SK-N-SH (cell line): ENCODE results near the gene TMEM259. TPM values are rescaled to one million over a fixed set of nuclear protein-coding genes. Genes with fewer than 3 reads are reported as not detected.

ENCODE experiments used
- CTCF ChIA-PET: fragments of 300-600, 350-600 bp; formaldehyde crosslinking; extraction: SDS; loops from one replicate; lab custom pipeline; 2021; lab: Yijun Ruan, JAX
- POLR2A ChIA-PET: fragments of 350-600 bp; sonication (Branson Sonifier 250); formaldehyde crosslinking; extraction: SDS; loops from one replicate; lab custom pipeline; 2020; ENCODE audit warnings: antibody characterized with exemption, inconsistent platforms; lab: Yijun Ruan, JAX
- DNase-seq: peaks from one replicate; pipeline ENCODE4 v3.0.0; 2012
- H2AFZ ChIP-seq: fragments of 200-600 bp; sonication (generic); 2 replicates; pipeline ENCODE4 v1.8.1; 2016; ENCODE audit warnings: antibody characterized with exemption, mild to moderate bottlenecking, low read depth
- H3F3A ChIP-seq: fragments of 200-600 bp; sonication (generic); replicated peaks from 2 replicates; pipeline ENCODE3; 2016; ENCODE audit warnings: antibody characterized with exemption, mild to moderate bottlenecking; ENCODE audit not compliant: insufficient read depth
- H3K27ac ChIP-seq, 2 experiments: fragments of 200-500 bp in 1 of 2; fragments of 200-600 bp in 1 of 2; sonication (Bioruptor generic) in 1 of 2; sonication (generic), shearing (Covaris generic) in 1 of 2; 2 replicates each; pipeline versions ENCODE4 v1.5.1 to v1.6.1; 2014 to 2016; ENCODE audit warnings: low read depth in 2 of 2, inconsistent platforms in 1 of 2, low read length in 1 of 2, mild to moderate bottlenecking in 1 of 2, mixed read lengths in 1 of 2
- H3K27me3 ChIP-seq: fragments of 200-600 bp; sonication (generic), shearing (Covaris generic); 2 replicates; pipeline ENCODE4 v1.6.1; 2016; ENCODE audit warnings: mixed run types; ENCODE audit not compliant: insufficient read depth
- H3K36me3 ChIP-seq, 2 experiments: fragments of 200-500 bp in 1 of 2; fragments of 200-600 bp in 1 of 2; sonication (Bioruptor generic) in 1 of 2; sonication (generic) in 1 of 2; replicated peaks in 1 of 2; 2 replicates each; pipeline versions ENCODE3 to v1.5.1; 2014 to 2016; ENCODE audit warnings: low read length in 1 of 2, mild to moderate bottlenecking in 1 of 2; ENCODE audit not compliant: insufficient read depth in 2 of 2, control insufficient read depth in 1 of 2
- H3K4me1 ChIP-seq, 2 experiments: fragments of 200-500 bp in 1 of 2; fragments of 200-600 bp in 1 of 2; sonication (Bioruptor generic) in 1 of 2; sonication (generic), shearing (Covaris generic) in 1 of 2; 2 replicates each; pipeline versions ENCODE4 v1.5.1 to v1.6.1; 2014 to 2016; ENCODE audit warnings: low read depth in 1 of 2, low read length in 1 of 2, mixed run types in 1 of 2; ENCODE audit not compliant: insufficient read depth in 2 of 2, control insufficient read depth in 1 of 2
- H3K4me2 ChIP-seq: fragments of 200-600 bp; sonication (generic), shearing (Covaris generic); 2 replicates; pipeline ENCODE4 v1.6.1; 2017; ENCODE audit warnings: mixed run types
- H3K4me3 ChIP-seq, 2 experiments: fragments of 200-500 bp in 1 of 2; fragments of 200-600 bp in 1 of 2; sonication (Bioruptor generic) in 1 of 2; sonication (generic), shearing (Covaris generic) in 1 of 2; 2 replicates each; pipeline versions ENCODE4 v1.5.1 to v1.8.1; 2014 to 2016; ENCODE audit warnings: low read depth in 2 of 2, inconsistent platforms in 1 of 2, low read length in 1 of 2, mild to moderate bottlenecking in 1 of 2, mixed read lengths in 1 of 2, moderate library complexity in 1 of 2
- H3K79me2 ChIP-seq: fragments of 200-600 bp; sonication (generic); 2 replicates; pipeline ENCODE4 v1.8.1; 2017; ENCODE audit warnings: mild to moderate bottlenecking; ENCODE audit not compliant: insufficient read depth
- H3K9ac ChIP-seq: fragments of 200-600 bp; sonication (generic); 2 replicates; pipeline ENCODE4 v1.6.1; 2017; ENCODE audit warnings: mixed run types
- H3K9me2 ChIP-seq: fragments of 200-600 bp; sonication (generic); 2 replicates; pipeline ENCODE4 v1.6.1; 2017; ENCODE audit warnings: mixed run types
- H3K9me3 ChIP-seq: fragments of 200-600 bp; sonication (generic); 2 replicates; pipeline ENCODE4 v1.6.1; 2017; ENCODE audit warnings: mixed run types, mild to moderate bottlenecking, moderate library complexity
- H4K20me1 ChIP-seq: fragments of 200-600 bp; sonication (generic); 2 replicates; pipeline ENCODE4 v1.6.1; 2017; ENCODE audit warnings: mild to moderate bottlenecking, mixed run types; ENCODE audit not compliant: insufficient read depth
- FOSL2 ChIP-seq: IDR thresholded peaks from 2 replicates; pipeline ENCODE4 v1.4.0; 2012; ENCODE audit warnings: low read depth, mild to moderate bottlenecking, moderate library complexity, borderline replicate concordance
- FOXJ3 ChIP-seq: sonication (generic); formaldehyde crosslinking; IDR thresholded peaks from 2 replicates; pipeline ENCODE4 v1.5.1; 2020; ENCODE audit warnings: mild to moderate bottlenecking, missing genetic modification reagents
- GABPA ChIP-seq: IDR thresholded peaks from 2 replicates; pipeline ENCODE4 v1.4.0; 2012; ENCODE audit warnings: low read depth, mild to moderate bottlenecking
- GATA2 ChIP-seq: sonication (generic); formaldehyde crosslinking; IDR thresholded peaks from 2 replicates; pipeline ENCODE4 v1.5.0; 2020; ENCODE audit warnings: mild to moderate bottlenecking, missing genetic modification reagents
- RCOR1 ChIP-seq: fragments of 150-350 bp; IDR thresholded peaks from 2 replicates; pipeline ENCODE4 v1.6.1; 2017; ENCODE audit warnings: antibody characterized with exemption, low read length
- REST ChIP-seq: IDR thresholded peaks from 2 replicates; pipeline ENCODE4 v1.6.1; 2012; ENCODE audit warnings: mild to moderate bottlenecking, low read depth, low read length, moderate library complexity
- SMC3 ChIP-seq: IDR thresholded peaks from 2 replicates; pipeline ENCODE4 v1.6.1; 2012; ENCODE audit warnings: low read depth, low read length, improper control_type of control experiment
- YY1 ChIP-seq: IDR thresholded peaks from 2 replicates; pipeline ENCODE4 v1.4.0; 2012; ENCODE audit warnings: low read depth, mild to moderate bottlenecking
- WGBS: methylation state at CpG from one replicate; pipeline ENCODE4 v1.1.6; 2017; ENCODE audit warnings: low lambda C conversion rate; 5-methylcytosine and 5-hydroxymethylcytosine counted together
- polyA plus RNA-seq, 3 experiments: library from polyadenylated mRNA; depleted of rRNA; stranded (reverse); fragments of >200 nt; gene quantifications; 2 replicates each; pipeline ENCODE4 v1.2.3, GENCODE V29; 2012
- TF ChIP-seq, protein P1 (sequence below): IDR thresholded peaks from 2 replicates; pipeline ENCODE4 v1.4.0; 2012; ENCODE audit warnings: low read depth, borderline replicate concordance

Gene TMEM259
- polyA plus RNA-seq, 1 of the 3 experiments (the other 2 are of a cell fraction), result 138 TPM

GRCh38 chr19:1041272-1041834 lies 20.4 kb upstream of the TMEM259 start:
- POLR2A ChIA-PET, result interaction anchor here (0.8 to 1.2 kb wide), 3 partner anchors 14 to 63 kb away, joined by 3 to 4 read pairs (median 3); partner anchors contain the start of gene GPX4
- no peak for DNase-seq
- Histone ChIP-seq H3K9ac (no peak overlapping the region), H3K9me2 (no peaks in the 10 kb centered on the region), H3K27me3 (no peaks in the 10 kb centered on the region), H3K9me3 (no peaks in the 10 kb centered on the region), H4K20me1 (peaks cover 18% of the 10 kb centered on the region), H3K4me1 (peaks cover 0 to 31% of the 10 kb centered on the region in 2 experiments; a peak in 2 of 4 replicates), H3K79me2 (no peaks in the 10 kb centered on the region), H3K36me3 (peaks cover 8% of the 10 kb centered on the region in 2 experiments), H3K4me3 (peak overlapping the region; percentile 47 to 67; a peak in 3 of 4 replicates), H3K4me2 (peak overlapping the region; percentile 96), H3K27ac (no peak overlapping the region), H3F3A (peaks cover 30% of the 10 kb centered on the region), H2AFZ (no peak overlapping the region)
- TF ChIP-seq, protein P1, sequence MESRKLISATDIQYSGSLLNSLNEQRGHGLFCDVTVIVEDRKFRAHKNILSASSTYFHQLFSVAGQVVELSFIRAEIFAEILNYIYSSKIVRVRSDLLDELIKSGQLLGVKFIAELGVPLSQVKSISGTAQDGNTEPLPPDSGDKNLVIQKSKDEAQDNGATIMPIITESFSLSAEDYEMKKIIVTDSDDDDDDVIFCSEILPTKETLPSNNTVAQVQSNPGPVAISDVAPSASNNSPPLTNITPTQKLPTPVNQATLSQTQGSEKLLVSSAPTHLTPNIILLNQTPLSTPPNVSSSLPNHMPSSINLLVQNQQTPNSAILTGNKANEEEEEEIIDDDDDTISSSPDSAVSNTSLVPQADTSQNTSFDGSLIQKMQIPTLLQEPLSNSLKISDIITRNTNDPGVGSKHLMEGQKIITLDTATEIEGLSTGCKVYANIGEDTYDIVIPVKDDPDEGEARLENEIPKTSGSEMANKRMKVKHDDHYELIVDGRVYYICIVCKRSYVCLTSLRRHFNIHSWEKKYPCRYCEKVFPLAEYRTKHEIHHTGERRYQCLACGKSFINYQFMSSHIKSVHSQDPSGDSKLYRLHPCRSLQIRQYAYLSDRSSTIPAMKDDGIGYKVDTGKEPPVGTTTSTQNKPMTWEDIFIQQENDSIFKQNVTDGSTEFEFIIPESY, result no peak
- no peak for TF ChIP-seq GATA2 (CRISPR knock-in tag)
- no peak for TF ChIP-seq FOSL2
- TF ChIP-seq SMC3, result no peak
- TF ChIP-seq YY1, result no peak
- TF ChIP-seq RCOR1, result no peak
- no peak for TF ChIP-seq REST
- no peak for TF ChIP-seq FOXJ3 (CRISPR knock-in tag)
- no peak for TF ChIP-seq GABPA
- WGBS, result 15% methylated on average over 9 of the region's 26 CpGs
- CTCF ChIA-PET, result interaction anchor here (0.8 to 1.8 kb wide), 8 partner anchors 13 to 203 kb away, joined by 3 to 6 read pairs (median 3); no protein-coding TSS in a partner anchor
